ENCODE measurements around the gene NPIPA1.
"Not testable (repeated sequence)": the region's sequence is repeated elsewhere in the genome, so short reads cannot be mapped to it uniquely, and the experiment has no call there.

Gene NPIPA1

DNA sequence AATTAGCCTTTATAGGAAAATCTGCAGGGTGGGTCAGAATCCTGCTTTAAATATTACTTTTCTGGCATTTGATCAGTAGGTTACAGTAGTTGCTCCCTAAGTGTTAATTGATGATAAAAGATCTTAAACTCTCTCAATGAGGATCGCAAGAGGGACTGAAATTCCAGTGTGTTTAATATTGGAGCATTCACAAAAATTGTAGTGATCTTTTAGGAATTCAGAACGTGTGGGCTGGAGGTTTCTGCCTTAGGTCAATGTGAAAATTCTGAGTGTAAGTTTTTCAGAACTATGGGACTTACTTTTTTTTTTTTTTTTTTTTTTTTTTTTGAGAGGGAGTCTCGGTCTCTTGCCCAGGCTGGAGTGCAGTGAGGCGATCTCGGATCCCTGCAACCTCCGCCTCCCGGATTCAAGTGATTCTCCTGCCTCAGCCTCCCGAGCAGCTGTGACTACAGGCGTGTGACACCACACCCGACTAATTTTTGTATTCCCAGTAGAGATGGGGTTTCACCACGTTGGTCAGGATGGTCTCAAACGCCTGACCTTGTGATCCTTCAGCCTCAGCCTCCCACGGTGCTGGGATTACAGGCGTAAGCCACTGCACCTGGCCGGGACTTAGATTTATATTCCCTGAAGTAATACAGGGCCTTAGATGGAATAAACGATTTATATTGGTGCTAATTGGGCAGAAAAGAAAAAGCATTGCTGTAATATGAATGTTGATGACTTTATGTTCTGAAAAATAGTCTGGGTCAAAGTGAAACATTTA, 39.9 kb downstream of the NPIPA1 start:
- not testable (repeated sequence) for DNase-seq (ENCODE audit: low spot score)

DNA sequence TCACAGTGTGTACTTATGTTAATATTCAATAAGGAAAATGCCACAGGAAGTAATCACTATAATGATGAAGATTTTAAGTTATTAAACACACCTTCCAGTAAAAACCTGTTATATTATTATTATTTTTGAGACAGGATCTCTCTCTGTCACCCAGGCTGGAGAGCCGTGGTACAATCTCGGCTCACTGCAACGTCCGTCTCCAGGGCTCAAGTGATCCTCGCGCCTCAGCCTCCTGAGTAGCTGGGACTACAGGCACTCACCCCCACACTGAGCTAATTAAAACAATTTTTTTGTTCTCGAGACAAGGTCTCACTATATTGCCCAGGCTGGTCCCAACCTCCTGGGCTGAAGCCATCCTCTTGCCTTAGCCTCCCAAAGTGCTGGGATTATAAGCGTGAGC, 41.0 kb downstream of the NPIPA1 start:
- DNase-seq (ENCODE audit: low spot score): not testable (repeated sequence)

- not testable (repeated sequence) for DNase-seq (ENCODE audit: low spot score)
Measured at GRCh38 chr16:14978908-14979307, 41.7 kb downstream of the NPIPA1 start.

DNA sequence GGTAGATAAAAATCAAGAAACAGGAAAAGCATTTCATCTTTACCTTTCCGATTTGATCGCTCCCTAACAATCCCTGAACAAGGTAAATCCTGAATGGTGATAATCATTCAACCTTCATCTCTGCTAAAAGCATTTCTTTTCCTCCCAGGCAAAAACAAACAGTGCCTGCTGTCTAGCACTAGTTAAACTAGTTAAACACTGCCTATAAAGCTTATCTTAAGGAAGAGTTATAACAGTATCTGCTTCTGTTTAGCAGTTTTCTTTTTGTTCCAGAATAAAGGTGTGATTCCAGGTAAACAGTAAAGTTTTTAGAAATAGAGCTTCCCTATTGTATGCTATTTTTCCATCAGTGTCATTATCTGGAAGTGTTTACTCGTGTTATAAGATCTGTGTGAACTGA, 44.0 kb downstream of the NPIPA1 start:
- not testable (repeated sequence) for DNase-seq (ENCODE audit: low spot score)

GRCh38 chr16:14982521-14982920, 45.3 kb downstream of the NPIPA1 start:
- not testable (repeated sequence) for DNase-seq (ENCODE audit: low spot score)

- not testable (repeated sequence) for DNase-seq (ENCODE audit: low spot score)
Measured at GRCh38 chr16:14988092-14988491, 50.8 kb downstream of the NPIPA1 start.

- not testable (repeated sequence) for DNase-seq (ENCODE audit: low spot score)
Measured at GRCh38 chr16:14988661-14989191, 51.5 kb downstream of the NPIPA1 start.

DNA sequence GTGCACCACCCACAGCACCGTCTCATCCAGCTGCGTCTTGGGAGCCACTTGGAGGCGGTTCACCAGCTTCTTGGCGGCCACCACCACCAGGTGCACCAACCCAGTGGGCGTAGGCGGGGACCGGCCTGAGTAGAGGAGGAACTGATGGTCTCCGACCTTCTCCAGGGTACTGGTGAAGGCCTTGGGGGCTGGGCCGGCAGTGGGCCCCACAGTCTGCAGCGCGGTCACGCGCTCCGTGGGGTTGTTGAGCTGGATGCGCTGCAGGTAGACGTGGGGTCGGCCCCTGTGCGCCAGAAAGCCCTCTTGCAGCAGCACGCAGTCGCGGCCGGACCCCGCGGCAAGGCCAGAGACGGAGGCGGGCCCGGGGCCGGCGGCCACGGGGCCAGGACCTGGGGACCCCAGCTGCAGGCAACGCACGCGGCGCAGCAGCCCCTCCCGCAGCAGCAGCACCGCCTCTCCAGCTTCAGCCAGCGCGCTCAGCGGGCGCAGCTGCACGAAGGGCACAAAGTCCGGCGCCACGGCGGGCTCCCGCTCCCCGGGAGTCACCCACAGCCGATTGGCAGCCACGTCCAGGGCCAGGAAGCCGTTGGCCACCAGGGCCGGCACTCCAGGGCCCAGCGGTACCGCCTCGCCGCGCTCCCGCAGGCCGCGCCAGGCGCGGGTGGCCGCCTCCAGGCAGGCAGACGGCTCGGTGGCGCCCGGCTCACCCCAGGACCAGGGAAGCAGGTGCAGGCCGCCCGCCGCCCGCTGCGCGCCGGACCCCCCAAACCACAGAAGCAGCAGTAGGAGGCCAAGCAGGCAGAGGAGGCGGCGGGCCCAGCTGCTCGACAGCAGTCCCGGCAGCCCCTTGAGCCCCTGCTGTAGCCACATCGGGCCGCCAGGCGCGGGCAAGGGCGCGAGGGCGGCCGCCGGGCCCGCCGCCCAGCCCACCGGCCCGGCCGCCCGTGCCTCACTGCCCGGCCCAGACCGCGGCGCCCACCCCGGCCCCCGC, 52.3 kb downstream of the NPIPA1 start:
- not testable (repeated sequence) for DNase-seq (ENCODE audit: low spot score)

- DNase-seq (ENCODE audit: low spot score): not testable (repeated sequence)
Measured at GRCh38 chr16:14993277-14994151, 56.3 kb downstream of the NPIPA1 start.

DNA sequence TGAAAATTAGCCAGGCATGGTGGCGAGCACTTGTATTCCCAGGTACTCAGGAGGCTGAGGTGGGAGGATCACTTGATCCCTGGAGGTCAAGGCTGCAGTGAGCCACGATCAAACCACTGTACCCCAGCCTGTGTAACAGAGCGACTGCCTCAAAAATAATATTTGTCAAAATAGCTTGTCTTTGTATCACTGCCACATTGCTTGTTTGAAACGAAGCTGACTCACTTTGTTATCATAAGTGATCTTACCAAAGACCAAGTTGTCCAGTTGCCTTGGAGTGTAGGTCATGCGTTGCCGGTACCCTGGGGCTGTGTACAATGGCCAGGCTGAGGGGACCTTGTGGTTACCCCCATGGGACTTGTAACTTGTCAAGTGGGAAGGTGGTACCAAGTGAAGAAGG, 59.5 kb downstream of the NPIPA1 start:
- DNase-seq (ENCODE audit: low spot score): not testable (repeated sequence)

- not testable (repeated sequence) for DNase-seq (ENCODE audit: low spot score)
Measured at GRCh38 chr16:14998300-14998699, 61.1 kb downstream of the NPIPA1 start.

- not testable (repeated sequence) for DNase-seq (ENCODE audit: low spot score)
Measured at GRCh38 chr16:14999845-15000244, 62.6 kb downstream of the NPIPA1 start.
